WTC11 (cell line): ENCODE measurements around the gene GABRR1.

Experiments
- CREB1 ChIP-seq: sonication (generic); formaldehyde crosslinking; IDR thresholded peaks from 2 replicates; pipeline ENCODE4 v1.8.0; 2023; ENCODE audit warnings: mild to moderate bottlenecking, missing genetic modification reagents
- ESRRA ChIP-seq: sonication (generic); formaldehyde crosslinking; IDR thresholded peaks from 2 replicates; pipeline ENCODE4 v1.8.1; 2022; ENCODE audit warnings: mild to moderate bottlenecking, missing genetic modification reagents, borderline replicate concordance
- ETV6 ChIP-seq: sonication (generic); formaldehyde crosslinking; IDR thresholded peaks from 2 replicates; pipeline ENCODE4 v1.8.1; 2022; ENCODE audit warnings: mild to moderate bottlenecking, missing genetic modification reagents
- MAX ChIP-seq: sonication (generic); formaldehyde crosslinking; IDR thresholded peaks from 2 replicates; pipeline ENCODE4 v1.8.0; 2022; ENCODE audit warnings: mild to moderate bottlenecking, missing genetic modification reagents
- MYBL2 ChIP-seq: sonication (generic); formaldehyde crosslinking; IDR thresholded peaks from 2 replicates; pipeline ENCODE4 v1.8.1; 2023; ENCODE audit warnings: mild to moderate bottlenecking, moderate library complexity, missing genetic modification reagents
- NR2C2 ChIP-seq: sonication (generic); formaldehyde crosslinking; IDR thresholded peaks from 2 replicates; pipeline ENCODE4 v1.8.0; 2022; ENCODE audit warnings: mild to moderate bottlenecking, missing genetic modification reagents
- SP1 ChIP-seq: sonication (generic); formaldehyde crosslinking; conservative IDR thresholded peaks from 2 replicates; pipeline ENCODE4 v1.8.1; 2022; ENCODE audit warnings: missing genetic modification reagents
- STAT6 ChIP-seq: sonication (generic); formaldehyde crosslinking; conservative IDR thresholded peaks from 2 replicates; pipeline ENCODE4 v1.8.1; 2023; ENCODE audit warnings: mild to moderate bottlenecking, low read depth, missing genetic modification reagents, moderate library complexity
- ZNF121 ChIP-seq: sonication (generic); formaldehyde crosslinking; IDR thresholded peaks from 2 replicates; pipeline ENCODE4 v1.8.0; 2023; ENCODE audit warnings: missing genetic modification reagents
- ZNF219 ChIP-seq: sonication (generic); formaldehyde crosslinking; IDR thresholded peaks from 2 replicates; pipeline ENCODE4 v1.8.0; 2023; ENCODE audit warnings: missing genetic modification reagents, mild to moderate bottlenecking, borderline replicate concordance
- ZNF416 ChIP-seq: fragments of 250-450 bp; sonication (Bioruptor Pico); IDR thresholded peaks from 2 replicates; pipeline ENCODE4 v1.9.0; 2021; ENCODE audit warnings: mild to moderate bottlenecking, inconsistent platforms
- TF ChIP-seq, protein P1 (sequence below): fragments of 200-600 bp; IDR thresholded peaks from 2 replicates; pipeline ENCODE4 v1.8.0; 2022; ENCODE audit warnings: antibody characterized with exemption
- TF ChIP-seq, protein P2 (sequence below): fragments of 250-450 bp; sonication (Bioruptor Pico); IDR thresholded peaks from 2 replicates; pipeline ENCODE4 v2.1.2; 2022; ENCODE audit warnings: mild to moderate bottlenecking, moderate library complexity
- TF ChIP-seq, protein P3 (sequence below): sonication (generic); formaldehyde crosslinking; IDR thresholded peaks from 2 replicates; pipeline ENCODE4 v1.8.0; 2022; ENCODE audit warnings: missing genetic modification reagents

DNA sequence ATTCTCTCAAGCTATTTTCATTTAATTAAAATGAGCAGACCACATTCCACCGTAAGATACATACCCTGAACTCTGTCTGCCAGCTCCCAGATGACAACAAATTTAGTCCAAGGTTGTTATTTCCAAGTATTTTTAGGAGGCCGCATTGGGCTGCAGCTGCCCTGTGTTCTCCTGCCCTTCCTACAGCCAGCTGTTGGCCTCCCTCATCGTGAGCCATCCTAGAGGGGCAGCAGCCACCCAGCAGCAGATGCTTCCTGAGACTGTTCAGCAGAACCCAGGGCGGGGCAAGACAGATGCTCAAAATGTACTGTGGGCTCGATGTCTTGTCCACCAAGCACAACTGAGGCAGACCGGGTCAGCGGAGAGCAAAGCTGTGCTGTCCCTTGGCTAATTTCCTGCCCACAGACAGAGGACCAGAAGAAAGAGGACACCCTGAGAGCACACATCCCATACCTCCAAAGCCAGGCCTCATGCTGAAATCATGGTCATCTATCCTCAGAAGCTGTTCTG lies 16.4 kb downstream of the GABRR1 start:
- TF ChIP-seq NR2C2 (CRISPR knock-in tag): no peak
- TF ChIP-seq, protein P1, sequence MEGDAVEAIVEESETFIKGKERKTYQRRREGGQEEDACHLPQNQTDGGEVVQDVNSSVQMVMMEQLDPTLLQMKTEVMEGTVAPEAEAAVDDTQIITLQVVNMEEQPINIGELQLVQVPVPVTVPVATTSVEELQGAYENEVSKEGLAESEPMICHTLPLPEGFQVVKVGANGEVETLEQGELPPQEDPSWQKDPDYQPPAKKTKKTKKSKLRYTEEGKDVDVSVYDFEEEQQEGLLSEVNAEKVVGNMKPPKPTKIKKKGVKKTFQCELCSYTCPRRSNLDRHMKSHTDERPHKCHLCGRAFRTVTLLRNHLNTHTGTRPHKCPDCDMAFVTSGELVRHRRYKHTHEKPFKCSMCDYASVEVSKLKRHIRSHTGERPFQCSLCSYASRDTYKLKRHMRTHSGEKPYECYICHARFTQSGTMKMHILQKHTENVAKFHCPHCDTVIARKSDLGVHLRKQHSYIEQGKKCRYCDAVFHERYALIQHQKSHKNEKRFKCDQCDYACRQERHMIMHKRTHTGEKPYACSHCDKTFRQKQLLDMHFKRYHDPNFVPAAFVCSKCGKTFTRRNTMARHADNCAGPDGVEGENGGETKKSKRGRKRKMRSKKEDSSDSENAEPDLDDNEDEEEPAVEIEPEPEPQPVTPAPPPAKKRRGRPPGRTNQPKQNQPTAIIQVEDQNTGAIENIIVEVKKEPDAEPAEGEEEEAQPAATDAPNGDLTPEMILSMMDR: no peak
- TF ChIP-seq, protein P2, sequence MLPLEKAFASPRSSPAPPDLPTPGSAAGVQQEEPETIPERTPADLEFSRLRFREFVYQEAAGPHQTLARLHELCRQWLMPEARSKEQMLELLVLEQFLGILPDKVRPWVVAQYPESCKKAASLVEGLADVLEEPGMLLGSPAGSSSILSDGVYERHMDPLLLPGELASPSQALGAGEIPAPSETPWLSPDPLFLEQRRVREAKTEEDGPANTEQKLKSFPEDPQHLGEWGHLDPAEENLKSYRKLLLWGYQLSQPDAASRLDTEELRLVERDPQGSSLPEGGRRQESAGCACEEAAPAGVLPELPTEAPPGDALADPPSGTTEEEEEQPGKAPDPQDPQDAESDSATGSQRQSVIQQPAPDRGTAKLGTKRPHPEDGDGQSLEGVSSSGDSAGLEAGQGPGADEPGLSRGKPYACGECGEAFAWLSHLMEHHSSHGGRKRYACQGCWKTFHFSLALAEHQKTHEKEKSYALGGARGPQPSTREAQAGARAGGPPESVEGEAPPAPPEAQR (CRISPR knock-in tag): no peak
- TF ChIP-seq STAT6: no peak
- no peak for TF ChIP-seq CREB1
- TF ChIP-seq ZNF416 (CRISPR knock-in tag): no peak
- TF ChIP-seq, protein P3, sequence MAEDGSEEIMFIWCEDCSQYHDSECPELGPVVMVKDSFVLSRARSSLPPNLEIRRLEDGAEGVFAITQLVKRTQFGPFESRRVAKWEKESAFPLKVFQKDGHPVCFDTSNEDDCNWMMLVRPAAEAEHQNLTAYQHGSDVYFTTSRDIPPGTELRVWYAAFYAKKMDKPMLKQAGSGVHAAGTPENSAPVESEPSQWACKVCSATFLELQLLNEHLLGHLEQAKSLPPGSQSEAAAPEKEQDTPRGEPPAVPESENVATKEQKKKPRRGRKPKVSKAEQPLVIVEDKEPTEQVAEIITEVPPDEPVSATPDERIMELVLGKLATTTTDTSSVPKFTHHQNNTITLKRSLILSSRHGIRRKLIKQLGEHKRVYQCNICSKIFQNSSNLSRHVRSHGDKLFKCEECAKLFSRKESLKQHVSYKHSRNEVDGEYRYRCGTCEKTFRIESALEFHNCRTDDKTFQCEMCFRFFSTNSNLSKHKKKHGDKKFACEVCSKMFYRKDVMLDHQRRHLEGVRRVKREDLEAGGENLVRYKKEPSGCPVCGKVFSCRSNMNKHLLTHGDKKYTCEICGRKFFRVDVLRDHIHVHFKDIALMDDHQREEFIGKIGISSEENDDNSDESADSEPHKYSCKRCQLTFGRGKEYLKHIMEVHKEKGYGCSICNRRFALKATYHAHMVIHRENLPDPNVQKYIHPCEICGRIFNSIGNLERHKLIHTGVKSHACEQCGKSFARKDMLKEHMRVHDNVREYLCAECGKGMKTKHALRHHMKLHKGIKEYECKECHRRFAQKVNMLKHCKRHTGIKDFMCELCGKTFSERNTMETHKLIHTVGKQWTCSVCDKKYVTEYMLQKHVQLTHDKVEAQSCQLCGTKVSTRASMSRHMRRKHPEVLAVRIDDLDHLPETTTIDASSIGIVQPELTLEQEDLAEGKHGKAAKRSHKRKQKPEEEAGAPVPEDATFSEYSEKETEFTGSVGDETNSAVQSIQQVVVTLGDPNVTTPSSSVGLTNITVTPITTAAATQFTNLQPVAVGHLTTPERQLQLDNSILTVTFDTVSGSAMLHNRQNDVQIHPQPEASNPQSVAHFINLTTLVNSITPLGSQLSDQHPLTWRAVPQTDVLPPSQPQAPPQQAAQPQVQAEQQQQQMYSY: no peak
- no peak for TF ChIP-seq ZNF219 (CRISPR knock-in tag)
- no peak for TF ChIP-seq MAX (CRISPR knock-in tag)
- no peak for TF ChIP-seq ETV6
- no peak for TF ChIP-seq MYBL2 (CRISPR knock-in tag)
- TF ChIP-seq ESRRA (CRISPR knock-in tag): no peak
- TF ChIP-seq SP1 (CRISPR knock-in tag): no peak
- no peak for TF ChIP-seq ZNF121 (CRISPR knock-in tag)
